ENCODE results near the gene MEIG1. TPM values are rescaled to one million over a fixed set of nuclear protein-coding genes. Genes with fewer than 3 reads are reported as not detected.

The MEIG1 gene
- total RNA-seq, 4 donors from 2014 or later = not detected

DNA sequence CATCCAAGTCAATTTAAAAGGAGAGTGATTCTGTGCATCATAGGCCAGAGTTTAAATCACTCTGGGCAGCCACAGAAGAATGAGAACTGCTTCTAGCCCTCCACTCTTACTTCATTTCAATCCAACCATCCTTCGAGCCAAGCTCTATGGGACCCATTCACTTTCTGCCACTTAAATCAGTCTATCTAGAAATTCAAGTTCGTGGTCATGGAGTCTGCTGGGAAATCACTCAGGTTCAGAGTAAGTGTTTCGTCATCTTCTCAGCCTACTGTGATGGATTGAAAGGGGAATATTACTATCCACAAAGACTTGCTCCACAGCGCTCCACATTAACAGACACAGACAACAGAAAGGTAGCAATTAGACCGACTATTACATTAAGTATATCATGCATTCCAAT is 9.9 kb upstream of the MEIG1 start:
- no peaks in the 10 kb centered on the region for H3K9me3 ChIP-seq
- peaks cover 0 to 27% (median 7%) of the 10 kb centered on the region in 3 donors for H3K4me1 ChIP-seq
- ATAC-seq = no peak
- H3K36me3 ChIP-seq = peaks cover 0 to 44% of the 10 kb centered on the region in 2 donors
- 88 to 94% methylated on average over 3 to 5 of the region's 5 CpGs for WGBS, 2 donors (ENCODE audit: low coverage in 1 of 2)
- H3K4me3 ChIP-seq = no peak overlapping the region
- H3K27ac ChIP-seq = no peak overlapping the region
- H3K27me3 ChIP-seq = no peaks in the 10 kb centered on the region
- TF ChIP-seq, protein P1, sequence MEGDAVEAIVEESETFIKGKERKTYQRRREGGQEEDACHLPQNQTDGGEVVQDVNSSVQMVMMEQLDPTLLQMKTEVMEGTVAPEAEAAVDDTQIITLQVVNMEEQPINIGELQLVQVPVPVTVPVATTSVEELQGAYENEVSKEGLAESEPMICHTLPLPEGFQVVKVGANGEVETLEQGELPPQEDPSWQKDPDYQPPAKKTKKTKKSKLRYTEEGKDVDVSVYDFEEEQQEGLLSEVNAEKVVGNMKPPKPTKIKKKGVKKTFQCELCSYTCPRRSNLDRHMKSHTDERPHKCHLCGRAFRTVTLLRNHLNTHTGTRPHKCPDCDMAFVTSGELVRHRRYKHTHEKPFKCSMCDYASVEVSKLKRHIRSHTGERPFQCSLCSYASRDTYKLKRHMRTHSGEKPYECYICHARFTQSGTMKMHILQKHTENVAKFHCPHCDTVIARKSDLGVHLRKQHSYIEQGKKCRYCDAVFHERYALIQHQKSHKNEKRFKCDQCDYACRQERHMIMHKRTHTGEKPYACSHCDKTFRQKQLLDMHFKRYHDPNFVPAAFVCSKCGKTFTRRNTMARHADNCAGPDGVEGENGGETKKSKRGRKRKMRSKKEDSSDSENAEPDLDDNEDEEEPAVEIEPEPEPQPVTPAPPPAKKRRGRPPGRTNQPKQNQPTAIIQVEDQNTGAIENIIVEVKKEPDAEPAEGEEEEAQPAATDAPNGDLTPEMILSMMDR (IDR thresholded peaks at IDR 0.05) = no peak
- TF ChIP-seq EP300 (IDR thresholded peaks at IDR 0.05) (no peak), POLR2AphosphoS5 (IDR thresholded peaks at IDR 0.05) (no peak), POLR2A (IDR thresholded peaks at IDR 0.05) (no peak)

DNA sequence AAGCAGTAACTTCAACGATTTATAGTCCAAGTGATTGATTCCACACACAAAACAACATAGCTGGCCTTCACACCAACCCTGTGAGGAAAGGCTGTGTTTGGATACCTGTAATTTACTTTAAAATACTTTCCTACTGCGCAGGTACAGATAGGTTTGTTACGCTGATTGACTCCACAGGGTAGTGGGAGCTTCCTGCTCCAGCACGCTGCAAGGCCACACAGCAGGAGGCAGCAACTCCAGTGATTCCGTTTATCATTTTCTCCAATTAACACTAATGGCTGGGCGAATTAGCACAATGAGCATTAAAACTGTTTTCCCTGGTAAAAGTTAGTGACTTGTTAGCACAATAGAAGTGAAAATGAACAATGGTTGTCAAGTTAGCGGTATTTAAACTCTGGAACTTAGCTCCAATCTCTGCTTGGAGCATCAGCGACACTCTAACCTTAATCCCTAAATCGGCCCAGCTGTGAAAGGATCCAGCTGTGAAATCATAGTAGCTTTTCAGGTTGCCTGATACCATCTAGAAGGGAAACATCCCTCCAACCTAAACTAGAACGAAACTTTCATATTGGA is 6.3 kb upstream of the MEIG1 start:
- WGBS, 2 donors (ENCODE audit: low coverage in 1 of 2) = 10 to 18% methylated on average over 7 to 9 of the region's 10 CpGs
- no peak for TF ChIP-seq EP300 (IDR thresholded peaks at IDR 0.05)
- no peak for TF ChIP-seq POLR2AphosphoS5 (IDR thresholded peaks at IDR 0.05)

DNA sequence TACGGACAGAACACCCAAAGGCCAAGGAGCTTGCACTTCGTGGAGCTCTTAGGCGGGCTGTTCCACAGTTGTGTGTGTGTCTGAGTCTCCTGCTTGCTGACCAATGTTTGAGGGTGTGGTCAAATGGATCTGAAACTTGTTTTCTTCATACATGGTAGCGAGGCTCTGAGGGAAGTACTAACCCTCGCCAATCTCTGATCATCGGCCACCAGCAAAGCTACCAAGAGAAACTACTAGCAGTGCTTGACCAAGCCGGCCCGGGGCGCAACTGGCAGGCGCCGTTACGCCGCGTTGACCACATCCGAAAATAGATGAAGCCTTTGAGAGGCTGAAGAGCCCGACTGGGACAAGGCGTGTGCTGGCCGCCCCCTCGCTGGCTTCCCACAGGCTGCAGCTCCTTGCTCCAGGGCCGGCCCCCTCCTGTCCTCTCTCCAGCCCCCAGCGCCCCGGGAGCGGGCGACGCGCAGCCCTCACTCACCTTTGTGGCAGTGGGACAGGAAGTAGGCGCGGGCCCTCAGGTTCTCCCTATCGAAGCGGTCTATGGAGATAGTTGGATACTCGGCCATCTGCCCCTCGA is 5.7 kb upstream of the MEIG1 start:
- peaks cover 0 to 37% (median 7%) of the 10 kb centered on the region in 3 donors for H3K4me1 ChIP-seq
- no peaks in the 10 kb centered on the region for H3K9me3 ChIP-seq
- H3K27ac ChIP-seq = peak overlapping the region; percentile 47 to 95 (median 94)
- no peaks in the 10 kb centered on the region for H3K27me3 ChIP-seq
- 0% methylated on average over 3 of the region's 32 CpGs; no CpG with 5 or more reads in 1 of the 2 donors for WGBS, 2 donors (ENCODE audit: low coverage in 1 of 2)
- peak; percentile 63 for ATAC-seq
- no peak for TF ChIP-seq EP300 (IDR thresholded peaks at IDR 0.05)
- TF ChIP-seq POLR2A (IDR thresholded peaks at IDR 0.05) = no peak
- TF ChIP-seq POLR2AphosphoS5 (IDR thresholded peaks at IDR 0.05) = no peak
- TF ChIP-seq, protein P1 (IDR thresholded peaks at IDR 0.05) = no peak
- H3K4me3 ChIP-seq = peak overlapping the region; percentile 49 to 87
- peaks cover 0 to 4% of the 10 kb centered on the region in 2 donors for H3K36me3 ChIP-seq

More for the DNA sequence above, 6.3 kb upstream of the MEIG1 start:
- ATAC-seq = no peak
- no peaks in the 10 kb centered on the region for H3K9me3 ChIP-seq
- H3K4me3 ChIP-seq = peak overlapping the region; percentile 49 to 87
- H3K4me1 ChIP-seq = peaks cover 0 to 35% (median 7%) of the 10 kb centered on the region in 3 donors
- H3K36me3 ChIP-seq = peaks cover 0 to 10% of the 10 kb centered on the region in 2 donors
- H3K27me3 ChIP-seq = no peaks in the 10 kb centered on the region
- H3K27ac ChIP-seq = peak overlapping the region in 3 of 4 donors; percentile 92 to 95 (median 95)

DNA sequence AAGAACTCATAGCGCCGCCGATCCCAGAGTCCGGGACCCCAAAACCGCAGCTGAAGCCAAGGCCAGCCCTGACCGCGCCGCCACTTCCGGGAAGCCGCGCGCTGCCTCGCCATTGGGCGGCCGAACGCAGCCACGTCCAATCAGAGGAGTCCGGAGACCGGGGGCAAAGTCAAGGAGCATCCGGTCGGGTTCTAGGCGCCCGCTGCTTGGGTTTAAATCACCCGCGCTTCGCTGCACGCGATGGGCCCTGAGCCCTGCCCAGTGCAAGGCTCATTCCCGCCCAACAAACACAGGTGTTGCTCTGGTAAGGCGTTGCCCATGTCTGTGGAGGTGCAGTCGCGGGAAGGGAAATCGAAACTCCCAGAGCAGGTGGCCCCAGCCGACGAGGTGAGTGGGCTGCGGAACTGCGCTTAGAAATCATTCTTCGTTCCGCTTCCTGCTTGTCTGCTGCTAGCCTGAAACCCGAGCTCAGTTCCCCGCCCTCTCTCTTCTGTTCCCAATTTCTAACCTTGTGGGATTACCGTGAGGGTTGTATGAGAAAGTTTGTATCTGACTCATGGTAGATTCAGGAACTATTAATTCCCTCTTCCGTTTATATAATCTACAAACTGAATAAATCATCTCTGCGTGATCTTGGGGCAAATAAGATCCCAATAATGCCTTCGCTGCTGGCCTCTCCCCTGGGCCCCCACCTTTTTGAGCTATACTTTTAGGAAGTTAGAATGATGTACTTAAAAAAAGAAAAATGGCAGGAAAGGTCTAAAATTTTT is 5.0 kb upstream of the MEIG1 start, which contains the start of gene DCLRE1C:
TSS of gene DCLRE1C (minus strand) at position 96 of the 770 bp plus-strand sequence. CDS start at position 10, 86 bp downstream.
- TF ChIP-seq POLR2AphosphoS5 (IDR thresholded peaks at IDR 0.05) = peak; percentile 27
- TF ChIP-seq EP300 (IDR thresholded peaks at IDR 0.05) = no peak
- TF ChIP-seq, protein P1 (IDR thresholded peaks at IDR 0.05) = no peak
- TF ChIP-seq POLR2A (IDR thresholded peaks at IDR 0.05) = peak; percentile 29 to 30
- peak; percentile 97 for ATAC-seq

DNA sequence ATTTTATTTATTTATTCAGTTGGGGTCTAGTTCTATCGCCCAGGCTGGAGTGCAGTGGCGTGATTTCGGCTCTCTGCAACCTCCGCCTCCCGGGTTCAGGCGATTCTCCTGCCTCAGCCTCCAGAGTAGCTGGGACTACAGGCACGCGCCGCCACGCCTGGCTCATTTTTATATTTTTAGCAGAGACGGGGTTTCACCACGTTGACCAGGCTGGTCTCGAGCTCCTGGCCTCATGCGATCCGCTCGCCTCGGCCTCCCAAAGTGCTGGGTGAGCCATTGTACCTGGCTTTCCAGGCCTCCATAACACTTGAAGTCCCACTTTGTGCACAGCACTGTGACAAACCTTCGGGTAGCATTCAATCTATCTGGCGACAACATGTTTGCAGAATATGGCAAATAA is 4.3 kb upstream of the MEIG1 start:
- peaks cover 0 to 42% (median 7%) of the 10 kb centered on the region in 3 donors for H3K4me1 ChIP-seq
- H3K4me3 ChIP-seq = no peak overlapping the region
- H3K9me3 ChIP-seq = no peaks in the 10 kb centered on the region
- no peak for ATAC-seq
- no peak for TF ChIP-seq POLR2A (IDR thresholded peaks at IDR 0.05)
- TF ChIP-seq EP300 (IDR thresholded peaks at IDR 0.05) = no peak
- no peak for TF ChIP-seq POLR2AphosphoS5 (IDR thresholded peaks at IDR 0.05)
- TF ChIP-seq, protein P1 (IDR thresholded peaks at IDR 0.05) = no peak
- H3K27me3 ChIP-seq = no peaks in the 10 kb centered on the region
- WGBS, 2 donors (ENCODE audit: low coverage in 1 of 2) = 90% methylated on average over 2 of the region's 19 CpGs; no CpG with 5 or more reads in 1 of the 2 donors
- peak overlapping the region in 3 of 4 donors; percentile 92 to 95 (median 95) for H3K27ac ChIP-seq
- H3K36me3 ChIP-seq = no peaks in the 10 kb centered on the region

More for the DNA sequence above, 5.0 kb upstream of the MEIG1 start, which contains the start of gene DCLRE1C:
- WGBS, 2 donors (ENCODE audit: low coverage in 1 of 2) = 0% methylated on average over 9 to 13 of the region's 45 CpGs
- H3K9me3 ChIP-seq = no peaks in the 10 kb centered on the region
- peaks cover 0 to 42% (median 7%) of the 10 kb centered on the region in 3 donors for H3K4me1 ChIP-seq
- no peaks in the 10 kb centered on the region for H3K27me3 ChIP-seq
- no peaks in the 10 kb centered on the region for H3K36me3 ChIP-seq
- H3K4me3 ChIP-seq = peak within 1 kb of the TSS; percentile 49 to 87
- H3K27ac ChIP-seq = peak within 1 kb of the TSS; percentile 47 to 95 (median 94)
